Thyroid gland (tissue), 4 donors: ENCODE data around the gene RPUSD4.

Experiments used
- CTCF ChIP-seq, 6 experiments: fragments of 200-600 bp in 3 of 6; fragments of 450-650 bp in 3 of 6; sonication (generic) in 3 of 6; IDR thresholded peaks; one replicate each; pipeline ENCODE4 v1.5.1; 2016 to 2019; ENCODE audit warnings: antibody characterized with exemption in 6 of 6, mild to moderate bottlenecking in 2 of 6, inconsistent platforms in 1 of 6, moderate library complexity in 1 of 6
- POLR2A ChIP-seq, 2 donors: fragments of 450-650 bp; IDR thresholded peaks; one replicate each; pipeline ENCODE4 v1.6.1; 2017; ENCODE audit warnings: antibody characterized with exemption in 2 of 2, mild to moderate bottlenecking in 2 of 2, moderate library complexity in 1 of 2

DNA sequence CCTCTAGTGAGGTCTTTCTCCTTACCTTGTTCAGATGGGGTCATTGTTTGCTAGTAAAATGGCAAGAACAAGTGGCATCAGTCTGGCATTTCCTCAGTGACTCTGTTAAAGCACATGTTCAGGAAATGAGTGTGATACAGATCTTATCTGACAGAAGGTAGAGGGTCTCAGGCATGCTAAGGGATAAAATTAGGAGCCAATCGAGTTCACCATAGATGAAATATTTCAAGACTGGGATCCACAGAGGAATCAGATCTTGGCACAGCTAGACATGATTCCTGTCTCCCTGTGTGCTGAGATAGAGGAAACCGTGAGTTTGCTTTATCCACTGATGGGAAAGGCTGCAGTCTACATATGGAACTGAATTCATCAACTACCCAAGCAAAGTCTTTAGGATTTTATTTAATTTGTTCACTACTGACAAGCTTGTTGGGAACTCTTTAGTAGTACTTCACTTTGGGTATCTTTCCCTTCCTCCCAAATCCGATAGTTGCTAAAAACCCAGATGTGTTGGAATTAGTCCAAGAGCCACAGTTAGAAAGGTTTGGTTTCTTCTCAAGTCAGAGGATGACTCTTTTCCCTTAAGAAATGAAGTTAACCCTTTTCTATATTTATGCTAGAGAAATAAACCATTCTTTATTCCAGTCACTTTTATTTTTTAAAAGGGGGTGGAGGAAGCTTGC is 18.5 kb upstream of the RPUSD4 start:
- no peak for TF ChIP-seq CTCF (IDR thresholded peaks at IDR 0.05)
- TF ChIP-seq POLR2A (IDR thresholded peaks at IDR 0.05), result no peak
